GM12873 (cell line): Measurements from ENCODE around the gene PIK3R5.

Source experiments
- CTCF ChIP-seq: IDR thresholded peaks from 2 replicates; pipeline ENCODE4 v1.5.1; 2012; ENCODE audit warnings: low read depth, mild to moderate bottlenecking, moderate library complexity, low read length, control low read depth; ENCODE audit not compliant: insufficient read depth; ENCODE audit errors: missing control alignments

Gene PIK3R5

GRCh38 chr17:8956465-8956902 is 9.0 kb downstream of the PIK3R5 start:
- no peak for TF ChIP-seq CTCF

- no peak for TF ChIP-seq CTCF
Measured at GRCh38 chr17:8955021-8955959, 10.2 kb downstream of the PIK3R5 start.

GRCh38 chr17:8954339-8954738 is 11.2 kb downstream of the PIK3R5 start:
- TF ChIP-seq CTCF, result no peak

- no peak for TF ChIP-seq CTCF
Measured at GRCh38 chr17:8953156-8953885, 12.2 kb downstream of the PIK3R5 start.

GRCh38 chr17:8952191-8952590 is 13.3 kb downstream of the PIK3R5 start:
- no peak for TF ChIP-seq CTCF

GRCh38 chr17:8951206-8951605 is 14.3 kb downstream of the PIK3R5 start:
- no peak for TF ChIP-seq CTCF

GRCh38 chr17:8949061-8949661 is 16.3 kb downstream of the PIK3R5 start:
- TF ChIP-seq CTCF, result no peak
